ENCODE results near the gene ADIPOR2. TPM values are rescaled to one million over a fixed set of nuclear protein-coding genes. Genes with fewer than 3 reads are reported as not detected.
"Not testable (repeated sequence)": the region's sequence is repeated elsewhere in the genome, so short reads cannot be mapped to it uniquely, and the experiment has no call there.

Gene ADIPOR2
- total and polyA plus RNA-seq, 3 donors from 2014 or later, result 70.6 to 78.3 (median 75.1) TPM

GRCh38 chr12:1732914-1733313 is 42.0 kb downstream of the ADIPOR2 start:
- Histone ChIP-seq H3K4me1 (peaks cover 11% of the 10 kb centered on the region), H3K36me3 (ENCODE audit: low read depth, missing control alignments) (no peaks in the 10 kb centered on the region), H3K4me3 (no peak overlapping the region), H3K27ac (peak overlapping the region in 1 of 2 donors; percentile 32), H3K9me3 (no peaks in the 10 kb centered on the region), H3K27me3 (no peaks in the 10 kb centered on the region)
- intact Hi-C loops (cut with DNase I; ENCODE audit: low total_unique reads), result no loop called here
- no peak for DNase-seq
- TF ChIP-seq, protein P1, sequence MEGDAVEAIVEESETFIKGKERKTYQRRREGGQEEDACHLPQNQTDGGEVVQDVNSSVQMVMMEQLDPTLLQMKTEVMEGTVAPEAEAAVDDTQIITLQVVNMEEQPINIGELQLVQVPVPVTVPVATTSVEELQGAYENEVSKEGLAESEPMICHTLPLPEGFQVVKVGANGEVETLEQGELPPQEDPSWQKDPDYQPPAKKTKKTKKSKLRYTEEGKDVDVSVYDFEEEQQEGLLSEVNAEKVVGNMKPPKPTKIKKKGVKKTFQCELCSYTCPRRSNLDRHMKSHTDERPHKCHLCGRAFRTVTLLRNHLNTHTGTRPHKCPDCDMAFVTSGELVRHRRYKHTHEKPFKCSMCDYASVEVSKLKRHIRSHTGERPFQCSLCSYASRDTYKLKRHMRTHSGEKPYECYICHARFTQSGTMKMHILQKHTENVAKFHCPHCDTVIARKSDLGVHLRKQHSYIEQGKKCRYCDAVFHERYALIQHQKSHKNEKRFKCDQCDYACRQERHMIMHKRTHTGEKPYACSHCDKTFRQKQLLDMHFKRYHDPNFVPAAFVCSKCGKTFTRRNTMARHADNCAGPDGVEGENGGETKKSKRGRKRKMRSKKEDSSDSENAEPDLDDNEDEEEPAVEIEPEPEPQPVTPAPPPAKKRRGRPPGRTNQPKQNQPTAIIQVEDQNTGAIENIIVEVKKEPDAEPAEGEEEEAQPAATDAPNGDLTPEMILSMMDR (IDR thresholded peaks at IDR 0.05), result no peak
- TF ChIP-seq POLR2A (IDR thresholded peaks at IDR 0.05), result no peak
- WGBS, 2 donors, result 72 to 77% methylated on average over 1 of the region's 1 CpG

GRCh38 chr12:1733712-1734111 is 42.8 kb downstream of the ADIPOR2 start:
- intact Hi-C loops (cut with DNase I; ENCODE audit: low total_unique reads); H3K36me3 ChIP-seq (ENCODE audit: low read depth, missing control alignments); H3K4me3 ChIP-seq; H3K27me3 ChIP-seq; DNase-seq; H3K9me3 ChIP-seq: not testable (repeated sequence)
- Histone ChIP-seq H3K27ac (peak overlapping the region in 1 of 2 donors; percentile 32), H3K4me1 (peaks cover 11% of the 10 kb centered on the region)
- 93 to 94% methylated on average over 5 of the region's 5 CpGs for WGBS, 2 donors

GRCh38 chr12:1737652-1738286 is 46.9 kb downstream of the ADIPOR2 start:
- H3K4me1 ChIP-seq, result peaks cover 12% of the 10 kb centered on the region
- no peak for TF ChIP-seq POLR2A (IDR thresholded peaks at IDR 0.05)
- TF ChIP-seq, protein P1 (IDR thresholded peaks at IDR 0.05), result no peak
- 81 to 82% methylated on average over 6 of the region's 6 CpGs for WGBS, 2 donors
- H3K36me3 ChIP-seq (ENCODE audit: low read depth, missing control alignments), result no peaks in the 10 kb centered on the region
- H3K27me3 ChIP-seq, result no peaks in the 10 kb centered on the region
- DNase-seq, result no peak
- no peaks in the 10 kb centered on the region for H3K9me3 ChIP-seq
- no peak overlapping the region for H3K27ac ChIP-seq
- no peak overlapping the region for H3K4me3 ChIP-seq
- intact Hi-C loops (cut with DNase I; ENCODE audit: low total_unique reads), result no loop called here

DNA sequence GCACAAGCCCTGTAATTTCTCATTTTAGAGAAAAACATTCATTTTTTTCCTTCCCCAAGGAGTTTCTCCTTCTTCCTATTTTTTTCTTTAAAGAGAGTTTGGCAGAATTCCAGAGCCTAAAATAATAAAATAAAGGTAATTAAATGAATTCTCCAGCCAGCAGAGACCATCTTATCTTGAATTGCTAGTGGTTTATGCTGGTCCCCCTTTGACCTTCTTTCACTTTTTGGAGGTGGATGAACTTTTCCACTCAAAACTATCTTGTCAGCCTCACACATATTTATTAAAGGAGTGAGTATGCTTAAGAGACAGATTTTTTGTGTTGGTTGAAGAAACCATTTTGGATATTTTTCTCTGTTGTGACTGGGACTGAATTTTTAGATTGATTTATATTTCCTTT is 47.6 kb downstream of the ADIPOR2 start:
- no peak for DNase-seq
- Histone ChIP-seq H3K27ac (no peak overlapping the region), H3K27me3 (no peaks in the 10 kb centered on the region), H3K36me3 (ENCODE audit: low read depth, missing control alignments) (no peaks in the 10 kb centered on the region), H3K4me1 (peaks cover 6% of the 10 kb centered on the region), H3K4me3 (no peak overlapping the region), H3K9me3 (no peaks in the 10 kb centered on the region)
- TF ChIP-seq, protein P1 (IDR thresholded peaks at IDR 0.05), result no peak
- no peak for TF ChIP-seq POLR2A (IDR thresholded peaks at IDR 0.05)
- intact Hi-C loops (cut with DNase I; ENCODE audit: low total_unique reads), result no loop called here

DNA sequence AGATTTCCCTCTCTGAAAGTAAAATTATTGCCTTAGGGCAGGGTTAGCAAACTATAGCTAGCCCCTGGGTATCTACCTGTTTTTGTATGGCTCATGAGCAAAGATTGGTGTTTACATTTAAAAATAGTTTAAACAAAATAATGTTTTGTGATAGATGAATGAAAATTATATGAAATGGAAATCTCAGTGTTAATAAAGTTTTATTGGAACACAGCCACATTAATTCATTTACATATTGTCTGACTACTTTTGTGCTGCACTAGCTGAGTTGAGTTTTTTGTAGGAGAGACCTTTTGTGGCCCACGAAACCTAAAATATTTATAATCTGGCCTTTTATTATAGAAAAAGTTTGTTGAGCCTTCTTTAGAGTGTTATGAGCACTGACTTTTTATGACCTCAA is 48.5 kb downstream of the ADIPOR2 start:
- Histone ChIP-seq H3K9me3 (no peaks in the 10 kb centered on the region), H3K4me3 (no peak overlapping the region), H3K36me3 (ENCODE audit: low read depth, missing control alignments) (no peaks in the 10 kb centered on the region), H3K4me1 (peaks cover 6% of the 10 kb centered on the region), H3K27ac (no peak overlapping the region), H3K27me3 (no peaks in the 10 kb centered on the region)
- WGBS, 2 donors, result 93 to 94% methylated on average over 1 of the region's 1 CpG
- DNase-seq, result no peak
- no peak for TF ChIP-seq POLR2A (IDR thresholded peaks at IDR 0.05)
- TF ChIP-seq, protein P1 (IDR thresholded peaks at IDR 0.05), result no peak
- intact Hi-C loops (cut with DNase I; ENCODE audit: low total_unique reads), result no loop called here

Measured in testis (tissue), 3 donors.